IPS-20b (cell line): ENCODE measurements around the gene TBC1D16.
A peak's percentile ranks its signal among the peaks of the same experiment; 100 is the strongest.

Source experiments
- H3K27ac ChIP-seq: one replicate; pipeline ENCODE4 v1.5.1; 2013; ENCODE audit warnings: low read length
- H3K27me3 ChIP-seq: 2 replicates; pipeline ENCODE4 v1.6.1; 2013; ENCODE audit warnings: mild to moderate bottlenecking, low read length, inconsistent platforms; ENCODE audit not compliant: insufficient read depth
- H3K36me3 ChIP-seq: 2 replicates; pipeline ENCODE4 v1.6.1; 2013; ENCODE audit warnings: low read depth, mild to moderate bottlenecking, inconsistent platforms, low read length, moderate library complexity; ENCODE audit not compliant: insufficient read depth
- H3K4me1 ChIP-seq: 2 replicates; pipeline ENCODE4 v1.6.1; 2013; ENCODE audit warnings: mild to moderate bottlenecking, control low read depth, inconsistent platforms, low read length, moderate library complexity; ENCODE audit not compliant: insufficient read depth
- H3K4me3 ChIP-seq: 2 replicates; pipeline ENCODE4 v1.5.1; 2013; ENCODE audit warnings: mild to moderate bottlenecking, low read length, inconsistent platforms
- H3K9ac ChIP-seq: 2 replicates; pipeline ENCODE4 v1.6.1; 2013; ENCODE audit warnings: low read depth, mild to moderate bottlenecking, inconsistent platforms, low read length, moderate library complexity
- H3K9me3 ChIP-seq: 2 replicates; pipeline ENCODE4 v1.6.1; 2013; ENCODE audit warnings: mild to moderate bottlenecking, low read depth, low read length, inconsistent platforms; ENCODE audit not compliant: insufficient read depth

TBC1D16 gene

GRCh38 chr17:80006811-80007752, 28.6 kb downstream of the TBC1D16 start:
- Histone ChIP-seq H3K27ac (no peak overlapping the region), H3K4me1 (no peaks in the 10 kb centered on the region), H3K9ac (no peak overlapping the region), H3K27me3 (no peaks in the 10 kb centered on the region), H3K36me3 (peaks cover 33% of the 10 kb centered on the region; the same call in 1 of the 2 replicates), H3K9me3 (no peaks in the 10 kb centered on the region), H3K4me3 (no peak overlapping the region)

GRCh38 chr17:80006339-80006720, 29.3 kb downstream of the TBC1D16 start:
- Histone ChIP-seq H3K9ac (no peak overlapping the region), H3K36me3 (peaks cover 28% of the 10 kb centered on the region; the same call in 1 of the 2 replicates), H3K4me3 (peak overlapping the region; percentile 66; the same call in 1 of the 2 replicates), H3K27me3 (no peaks in the 10 kb centered on the region), H3K4me1 (no peaks in the 10 kb centered on the region), H3K9me3 (no peaks in the 10 kb centered on the region), H3K27ac (no peak overlapping the region)

GRCh38 chr17:80005360-80006338, 30.0 kb downstream of the TBC1D16 start:
- peaks cover 24% of the 10 kb centered on the region; the same call in 1 of the 2 replicates for H3K36me3 ChIP-seq

GRCh38 chr17:80003969-80004368, 31.7 kb downstream of the TBC1D16 start:
- no peaks in the 10 kb centered on the region for H3K4me1 ChIP-seq
- H3K27ac ChIP-seq, result no peak overlapping the region
- no peaks in the 10 kb centered on the region for H3K9me3 ChIP-seq
- peaks cover 9% of the 10 kb centered on the region; the same call in 1 of the 2 replicates for H3K36me3 ChIP-seq
- H3K4me3 ChIP-seq, result no peak overlapping the region
- no peaks in the 10 kb centered on the region for H3K27me3 ChIP-seq
- H3K9ac ChIP-seq, result no peak overlapping the region

More at GRCh38 chr17:80005360-80006338, 30.0 kb downstream of the TBC1D16 start:
- H3K9me3 ChIP-seq, result no peaks in the 10 kb centered on the region
- no peaks in the 10 kb centered on the region for H3K27me3 ChIP-seq
- peak overlapping the region; percentile 48; the same call in 1 of the 2 replicates for H3K9ac ChIP-seq
- H3K4me3 ChIP-seq, result peak overlapping the region; percentile 66
- no peaks in the 10 kb centered on the region for H3K4me1 ChIP-seq
- no peak overlapping the region for H3K27ac ChIP-seq

- peaks cover 9% of the 10 kb centered on the region; the same call in 1 of the 2 replicates for H3K36me3 ChIP-seq
- no peaks in the 10 kb centered on the region for H3K9me3 ChIP-seq
- H3K4me1 ChIP-seq, result no peaks in the 10 kb centered on the region
- no peak overlapping the region for H3K4me3 ChIP-seq
- H3K27ac ChIP-seq, result no peak overlapping the region
- H3K27me3 ChIP-seq, result no peaks in the 10 kb centered on the region
- H3K9ac ChIP-seq, result no peak overlapping the region
Observed at GRCh38 chr17:80002690-80003490, 32.8 kb downstream of the TBC1D16 start.

- H3K9ac ChIP-seq, result no peak overlapping the region
- no peak overlapping the region for H3K27ac ChIP-seq
- no peak overlapping the region for H3K4me3 ChIP-seq
- H3K4me1 ChIP-seq, result no peaks in the 10 kb centered on the region
- peaks cover 9% of the 10 kb centered on the region; the same call in 1 of the 2 replicates for H3K36me3 ChIP-seq
- H3K9me3 ChIP-seq, result no peaks in the 10 kb centered on the region
- no peaks in the 10 kb centered on the region for H3K27me3 ChIP-seq
Observed at GRCh38 chr17:80002070-80002641, 33.5 kb downstream of the TBC1D16 start.

GRCh38 chr17:80000981-80001775, 34.5 kb downstream of the TBC1D16 start:
- Histone ChIP-seq H3K36me3 (peaks cover 9% of the 10 kb centered on the region; the same call in 1 of the 2 replicates), H3K27me3 (no peaks in the 10 kb centered on the region), H3K27ac (no peak overlapping the region), H3K9ac (no peak overlapping the region), H3K4me3 (no peak overlapping the region), H3K4me1 (no peaks in the 10 kb centered on the region), H3K9me3 (no peaks in the 10 kb centered on the region)

GRCh38 chr17:80000136-80000535, 35.5 kb downstream of the TBC1D16 start:
- Histone ChIP-seq H3K9ac (no peak overlapping the region), H3K4me1 (no peaks in the 10 kb centered on the region), H3K36me3 (peaks cover 9% of the 10 kb centered on the region; the same call in 1 of the 2 replicates), H3K4me3 (no peak overlapping the region), H3K27me3 (no peaks in the 10 kb centered on the region), H3K27ac (no peak overlapping the region), H3K9me3 (no peaks in the 10 kb centered on the region)

- H3K9me3 ChIP-seq, result no peaks in the 10 kb centered on the region
- peaks cover 5% of the 10 kb centered on the region; the same call in 1 of the 2 replicates for H3K4me1 ChIP-seq
- H3K4me3 ChIP-seq, result no peak overlapping the region
- peaks cover 6% of the 10 kb centered on the region; the same call in 1 of the 2 replicates for H3K27me3 ChIP-seq
- no peaks in the 10 kb centered on the region; the same call in 1 of the 2 replicates for H3K36me3 ChIP-seq
- H3K9ac ChIP-seq, result no peak overlapping the region
- no peak overlapping the region for H3K27ac ChIP-seq
Observed at GRCh38 chr17:79997011-79997660, 38.5 kb downstream of the TBC1D16 start.
